Measurements from ENCODE around the gene ATP11A. TPM values are rescaled to one million over a fixed set of nuclear protein-coding genes. Genes with fewer than 3 reads are reported as not detected.

The ATP11A gene
- total and polyA plus RNA-seq, 7 donors: 0.69 to 22.9 (median 9.6) TPM

GRCh38 chr13:112887557-112887991, 197.7 kb downstream of the ATP11A start:
- WGBS, 2 donors: 63 to 84% methylated on average over 10 of the region's 10 CpGs
- peaks cover 0 to 2% (median 0%) of the 10 kb centered on the region in 3 donors for H3K27me3 ChIP-seq
- H3K27ac ChIP-seq: no peak overlapping the region
- peaks cover 0 to 9% (median 0%) of the 10 kb centered on the region in 4 donors for H3K36me3 ChIP-seq
- intact Hi-C loops (cut with DNase I): no loop called here
- H3K9me3 ChIP-seq: no peaks in the 10 kb centered on the region
- TF ChIP-seq POLR2A (IDR thresholded peaks at IDR 0.05) (no peak), EP300 (IDR thresholded peaks at IDR 0.05) (no peak), POLR2AphosphoS5 (IDR thresholded peaks at IDR 0.05) (no peak), CTCF (IDR thresholded peaks at IDR 0.05) (no peak)
- no peak overlapping the region for H3K4me3 ChIP-seq
- peaks cover 0 to 11% (median 5%) of the 10 kb centered on the region in 4 donors for H3K4me1 ChIP-seq
- no peak for DNase-seq

GRCh38 chr13:112888238-112889111, 198.6 kb downstream of the ATP11A start:
- TF ChIP-seq EP300 (IDR thresholded peaks at IDR 0.05): no peak
- TF ChIP-seq POLR2A (IDR thresholded peaks at IDR 0.05): no peak
- no peak for TF ChIP-seq CTCF (IDR thresholded peaks at IDR 0.05)
- no peak for TF ChIP-seq POLR2AphosphoS5 (IDR thresholded peaks at IDR 0.05)
- intact Hi-C loops (cut with DNase I): no loop called here
- peaks cover 0 to 1% (median 0%) of the 10 kb centered on the region in 4 donors for H3K36me3 ChIP-seq
- no peaks in the 10 kb centered on the region for H3K9me3 ChIP-seq
- H3K4me1 ChIP-seq: peaks cover 0 to 14% (median 6%) of the 10 kb centered on the region in 4 donors
- H3K4me3 ChIP-seq: no peak overlapping the region
- peaks cover 0 to 7% (median 1%) of the 10 kb centered on the region in 3 donors for H3K27me3 ChIP-seq
- DNase-seq: no peak
- H3K27ac ChIP-seq: no peak overlapping the region
- WGBS, 2 donors: 86 to 91% methylated on average over 34 of the region's 34 CpGs

GRCh38 chr13:112889351-112890290, 199.8 kb downstream of the ATP11A start:
- Histone ChIP-seq H3K27me3 (peaks cover 7 to 18% (median 13%) of the 10 kb centered on the region in 3 donors), H3K27ac (no peak overlapping the region), H3K4me3 (no peak overlapping the region), H3K4me1 (peaks cover 0 to 26% (median 16%) of the 10 kb centered on the region in 4 donors), H3K36me3 (no peaks in the 10 kb centered on the region), H3K9me3 (no peaks in the 10 kb centered on the region)
- WGBS, 2 donors: 93 to 94% methylated on average over 42 of the region's 42 CpGs
- intact Hi-C loops (cut with DNase I): no loop called here
- no peak for TF ChIP-seq POLR2A (IDR thresholded peaks at IDR 0.05)
- TF ChIP-seq POLR2AphosphoS5 (IDR thresholded peaks at IDR 0.05): no peak
- no peak for TF ChIP-seq EP300 (IDR thresholded peaks at IDR 0.05)
- DNase-seq: no peak

- no peak for TF ChIP-seq EP300 (IDR thresholded peaks at IDR 0.05)
- TF ChIP-seq POLR2AphosphoS5 (IDR thresholded peaks at IDR 0.05): no peak
- TF ChIP-seq CTCF (IDR thresholded peaks at IDR 0.05): no peak
- TF ChIP-seq POLR2A (IDR thresholded peaks at IDR 0.05): no peak
- no peak overlapping the region for H3K4me3 ChIP-seq
- H3K36me3 ChIP-seq: no peaks in the 10 kb centered on the region
- no peak overlapping the region for H3K27ac ChIP-seq
- H3K9me3 ChIP-seq: no peaks in the 10 kb centered on the region
- WGBS, 2 donors: 91 to 93% methylated on average over 27 of the region's 27 CpGs
- peaks cover 15 to 27% (median 22%) of the 10 kb centered on the region in 3 donors for H3K27me3 ChIP-seq
- intact Hi-C loops (cut with DNase I): no loop called here
- no peak for DNase-seq
- peaks cover 0 to 34% (median 23%) of the 10 kb centered on the region in 4 donors for H3K4me1 ChIP-seq
These were observed 200.7 kb downstream of the ATP11A start for GRCh38 chr13:112890316-112891145.

All from sigmoid colon (tissue), 7 donors.